Endothelial cell (in vitro differentiated cells): ENCODE data around the gene SRCAP. TPM values are rescaled to one million over a fixed set of nuclear protein-coding genes. Genes with fewer than 3 reads are reported as not detected.

Experiments
- DNase-seq: peaks from one replicate; pipeline ENCODE4 v3.0.0; 2021; ENCODE audit warnings: low spot score
- H3K27ac Mint-ChIP-seq: one replicate; pipeline ENCODE4 v1.8.0; 2021; ENCODE audit warnings: mixed read lengths, inconsistent platforms; ENCODE audit not compliant: unreplicated experiment
- H3K27me3 Mint-ChIP-seq: one replicate; pipeline ENCODE4 v1.8.0; 2021; ENCODE audit warnings: mild to moderate bottlenecking, moderate library complexity, mixed read lengths, inconsistent platforms; ENCODE audit not compliant: unreplicated experiment
- H3K36me3 Mint-ChIP-seq: one replicate; pipeline ENCODE4 v1.8.0; 2021; ENCODE audit warnings: mild to moderate bottlenecking, low read depth, mixed read lengths, inconsistent platforms; ENCODE audit not compliant: unreplicated experiment
- H3K4me1 Mint-ChIP-seq: one replicate; pipeline ENCODE4 v1.8.0; 2021; ENCODE audit warnings: mild to moderate bottlenecking, mixed read lengths, inconsistent platforms; ENCODE audit not compliant: unreplicated experiment
- H3K4me3 Mint-ChIP-seq: one replicate; pipeline ENCODE4 v1.8.0; 2021; ENCODE audit warnings: mild to moderate bottlenecking, mixed read lengths, inconsistent platforms; ENCODE audit not compliant: unreplicated experiment
- H3K9me3 Mint-ChIP-seq: one replicate; pipeline ENCODE4 v1.8.0; 2021; ENCODE audit warnings: mixed read lengths, inconsistent platforms; ENCODE audit not compliant: unreplicated experiment
- total RNA-seq: library from RNA; stranded (reverse); fragmentation: NEBNext Ultra II Directional; extraction: Animal tissue kit (Norgen Biotek cat#: 25700); gene quantifications from one replicate; pipeline ENCODE4 v1.2.1, GENCODE V29; 2021; ENCODE audit not compliant: unreplicated experiment
- TF ChIP-seq, protein P1 (sequence below): fragments of 200-600 bp; sonication (generic); IDR thresholded peaks from one replicate; pipeline ENCODE4 v1.5.0; 2021; ENCODE audit warnings: antibody characterized with exemption; ENCODE audit not compliant: unreplicated experiment

The SRCAP gene
- total RNA-seq, 1 donor from 2014 or later: 62.2 TPM

DNA sequence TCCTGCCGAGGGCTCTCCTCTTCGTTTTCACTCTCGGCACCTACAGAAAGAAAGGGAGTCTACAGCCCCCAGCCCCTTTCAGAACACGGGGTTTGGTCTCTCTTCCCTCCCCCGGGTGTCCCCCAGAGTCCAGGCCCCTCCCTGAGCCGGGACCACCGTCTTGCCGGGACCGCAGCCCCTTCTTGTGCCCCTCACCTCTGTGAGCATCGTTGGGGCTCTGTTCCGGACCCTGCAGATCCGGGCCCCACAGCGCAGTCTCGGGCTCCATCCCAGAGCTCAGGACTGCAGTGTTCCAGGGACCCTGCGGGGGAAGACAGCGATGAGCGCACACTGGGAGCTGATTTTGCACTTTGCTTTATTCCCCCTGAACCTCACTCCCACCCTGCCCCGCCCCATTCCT is 85.2 kb downstream of the SRCAP start:
- H3K27ac Mint-ChIP-seq: no peak overlapping the region
- H3K36me3 Mint-ChIP-seq: peaks cover 17% of the 10 kb centered on the region
- H3K4me3 Mint-ChIP-seq: no peak overlapping the region
- H3K4me1 Mint-ChIP-seq: peaks cover 15% of the 10 kb centered on the region
- TF ChIP-seq, protein P1, sequence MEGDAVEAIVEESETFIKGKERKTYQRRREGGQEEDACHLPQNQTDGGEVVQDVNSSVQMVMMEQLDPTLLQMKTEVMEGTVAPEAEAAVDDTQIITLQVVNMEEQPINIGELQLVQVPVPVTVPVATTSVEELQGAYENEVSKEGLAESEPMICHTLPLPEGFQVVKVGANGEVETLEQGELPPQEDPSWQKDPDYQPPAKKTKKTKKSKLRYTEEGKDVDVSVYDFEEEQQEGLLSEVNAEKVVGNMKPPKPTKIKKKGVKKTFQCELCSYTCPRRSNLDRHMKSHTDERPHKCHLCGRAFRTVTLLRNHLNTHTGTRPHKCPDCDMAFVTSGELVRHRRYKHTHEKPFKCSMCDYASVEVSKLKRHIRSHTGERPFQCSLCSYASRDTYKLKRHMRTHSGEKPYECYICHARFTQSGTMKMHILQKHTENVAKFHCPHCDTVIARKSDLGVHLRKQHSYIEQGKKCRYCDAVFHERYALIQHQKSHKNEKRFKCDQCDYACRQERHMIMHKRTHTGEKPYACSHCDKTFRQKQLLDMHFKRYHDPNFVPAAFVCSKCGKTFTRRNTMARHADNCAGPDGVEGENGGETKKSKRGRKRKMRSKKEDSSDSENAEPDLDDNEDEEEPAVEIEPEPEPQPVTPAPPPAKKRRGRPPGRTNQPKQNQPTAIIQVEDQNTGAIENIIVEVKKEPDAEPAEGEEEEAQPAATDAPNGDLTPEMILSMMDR: no peak
- H3K9me3 Mint-ChIP-seq: no peaks in the 10 kb centered on the region
- no peak for DNase-seq
- peaks cover 8% of the 10 kb centered on the region for H3K27me3 Mint-ChIP-seq

DNA sequence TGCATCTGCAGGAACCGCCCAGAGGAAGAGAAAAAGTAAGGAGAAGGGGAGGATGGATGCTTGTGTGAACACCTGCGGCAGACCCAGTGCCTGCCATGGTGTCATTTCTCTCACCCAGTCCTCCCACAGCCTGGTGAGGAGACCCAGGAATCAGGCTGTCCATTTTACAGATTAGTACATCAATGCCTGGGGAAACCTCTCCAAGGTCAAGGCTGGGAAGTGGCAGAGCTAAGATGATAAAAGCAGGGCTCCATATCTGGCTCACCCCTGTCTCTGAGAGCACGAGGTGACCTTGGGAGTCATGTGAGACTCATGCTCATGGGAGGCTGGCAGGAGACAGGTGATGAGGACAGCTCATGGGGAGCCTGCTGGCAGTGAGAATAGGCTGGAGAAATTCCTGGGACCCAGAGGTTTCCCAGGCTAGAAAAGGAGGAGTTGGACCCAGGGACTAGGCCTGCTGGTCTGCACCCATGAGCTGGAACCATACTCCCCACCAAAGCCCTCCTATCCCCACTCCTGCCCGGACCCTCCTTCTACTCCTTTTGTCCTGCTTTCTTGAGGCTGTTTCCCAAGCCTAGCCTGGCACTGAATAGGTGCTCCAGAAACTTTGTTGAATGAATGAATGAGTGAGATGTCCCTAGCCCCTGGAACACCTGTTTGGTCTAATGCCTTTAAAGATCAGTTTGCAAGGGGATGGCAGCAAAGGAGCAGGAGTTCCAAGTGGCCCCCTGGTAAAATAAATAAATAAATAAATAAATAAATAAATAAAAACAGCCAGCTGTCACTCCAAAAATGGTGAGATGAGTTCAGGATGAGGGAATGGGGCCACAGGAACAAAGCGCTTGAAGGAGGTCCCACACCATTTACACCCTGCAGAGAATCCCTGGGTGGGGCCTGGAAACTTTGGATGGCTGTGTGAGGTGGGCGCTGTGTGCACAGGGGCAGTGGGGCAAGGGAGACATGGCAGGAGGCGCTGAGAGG is 86.4 kb downstream of the SRCAP start:
- peaks cover 8% of the 10 kb centered on the region for H3K27me3 Mint-ChIP-seq
- H3K36me3 Mint-ChIP-seq: peaks cover 17% of the 10 kb centered on the region
- H3K9me3 Mint-ChIP-seq: no peaks in the 10 kb centered on the region
- DNase-seq: no peak
- H3K4me3 Mint-ChIP-seq: peak overlapping the region; percentile 90
- TF ChIP-seq, protein P1: no peak
- peaks cover 15% of the 10 kb centered on the region for H3K4me1 Mint-ChIP-seq
- H3K27ac Mint-ChIP-seq: no peak overlapping the region

DNA sequence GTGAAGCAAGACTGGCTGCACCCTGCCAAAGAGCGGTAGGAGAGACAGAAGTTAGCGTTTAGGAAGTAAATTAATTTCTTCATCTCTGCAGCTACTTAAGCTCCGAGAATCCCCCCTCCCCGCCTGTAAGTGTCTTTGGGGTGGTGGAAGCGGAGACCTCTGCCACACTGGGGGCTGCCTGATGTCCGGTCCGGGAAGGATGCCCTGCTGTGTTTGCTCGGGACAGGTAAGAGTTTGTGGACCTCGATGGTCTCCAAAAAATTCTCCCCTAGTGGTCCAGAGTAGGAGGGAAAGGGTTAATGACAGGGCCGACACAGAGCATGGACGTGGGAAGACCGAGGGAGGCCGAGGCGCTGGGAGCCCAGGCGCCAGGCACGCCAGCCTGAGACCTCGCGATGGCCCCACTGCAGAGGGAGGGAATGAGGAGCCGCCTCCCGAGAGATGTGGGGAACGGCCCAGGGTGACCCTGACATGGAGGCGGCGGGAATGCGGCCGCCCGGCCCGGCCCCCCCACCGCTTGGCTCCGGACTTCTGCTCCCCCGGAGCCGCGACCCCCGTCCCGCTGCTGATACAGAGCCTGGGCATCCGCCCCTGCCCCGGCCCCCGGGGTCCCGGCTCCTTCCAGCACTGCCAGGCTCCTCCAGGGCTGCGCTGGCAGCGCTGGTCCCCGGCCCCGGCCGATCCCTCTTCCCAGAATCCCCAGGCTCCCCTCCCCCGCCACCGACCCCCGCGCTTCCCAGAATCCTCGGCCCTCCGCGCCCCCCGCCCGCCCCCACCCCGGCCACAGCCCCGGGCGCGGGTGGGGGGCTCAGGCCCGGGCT is 87.4 kb downstream of the SRCAP start:
- peak; percentile 57 for DNase-seq
- H3K27me3 Mint-ChIP-seq: peaks cover 8% of the 10 kb centered on the region
- TF ChIP-seq, protein P1: no peak
- no peak overlapping the region for H3K27ac Mint-ChIP-seq
- H3K4me3 Mint-ChIP-seq: peak overlapping the region; percentile 90
- no peaks in the 10 kb centered on the region for H3K9me3 Mint-ChIP-seq
- H3K36me3 Mint-ChIP-seq: peaks cover 13% of the 10 kb centered on the region
- peaks cover 15% of the 10 kb centered on the region for H3K4me1 Mint-ChIP-seq

DNA sequence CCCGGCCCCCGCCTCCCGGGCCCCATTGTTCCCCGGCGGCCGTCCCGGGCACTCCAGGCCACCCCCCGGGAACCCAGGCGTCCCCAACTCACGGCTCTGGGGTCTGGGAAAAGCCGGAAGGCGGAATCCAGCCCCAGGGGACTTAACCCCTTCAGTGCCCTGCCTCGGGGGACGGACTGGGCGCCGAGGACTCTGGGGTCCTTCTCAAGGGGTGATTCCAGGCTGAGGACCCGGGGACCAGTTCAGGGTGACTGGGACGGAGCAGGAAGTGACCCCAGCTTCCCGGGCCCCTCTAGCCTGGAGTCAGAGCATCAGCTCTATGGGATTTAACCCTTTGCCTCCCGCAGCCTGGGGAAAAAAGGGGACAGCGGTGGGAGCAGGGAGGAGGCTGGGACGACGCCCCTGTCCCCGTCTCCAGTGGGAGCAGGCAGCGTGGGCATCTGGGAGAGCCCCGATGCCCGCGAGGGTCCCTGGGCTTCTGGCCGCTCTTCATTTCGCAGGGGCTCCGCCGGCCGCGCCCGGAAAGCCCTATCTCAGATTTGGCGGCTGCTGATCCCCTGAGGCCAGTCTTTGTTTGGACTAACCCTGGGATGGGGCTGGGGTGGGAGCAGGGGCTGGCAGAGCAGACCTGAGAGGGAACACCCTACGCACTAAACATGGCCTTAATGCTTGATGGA is 88.1 kb downstream of the SRCAP start, which contains the start of gene ZNF629:
Gene ZNF629, minus strand, starts transcription at position 270 of the 677 bp plus-strand sequence. CDS start 2,723 bp downstream, outside the sequence.
- peaks cover 15% of the 10 kb centered on the region for H3K4me1 Mint-ChIP-seq
- peak within 1 kb of the TSS; percentile 91 for H3K4me3 Mint-ChIP-seq
- peak; percentile 59 for DNase-seq
- peaks cover 13% of the 10 kb centered on the region for H3K36me3 Mint-ChIP-seq
- H3K27ac Mint-ChIP-seq: peak within 1 kb of the TSS; percentile 67
- TF ChIP-seq, protein P1: no peak
- peaks cover 8% of the 10 kb centered on the region for H3K27me3 Mint-ChIP-seq
- no peaks in the 10 kb centered on the region for H3K9me3 Mint-ChIP-seq
